Right cardiac atrium (tissue), 5 donors: ENCODE measurements around the gene MCL1. TPM values are rescaled to one million over a fixed set of nuclear protein-coding genes. Genes with fewer than 3 reads are reported as not detected.
A peak's percentile ranks its signal among the peaks of the same experiment; 100 is the strongest.
"Not testable (repeated sequence)": the region's sequence is repeated elsewhere in the genome, so short reads cannot be mapped to it uniquely, and the experiment has no call there.

Experiments used
- ATAC-seq, 2 donors: fragments of 200-7000 bp; cut with Tn5 transposase; one replicate each; pipeline versions ENCODE4 v1.8.0 to v1.9.1; 2020; ENCODE audit warnings: moderate library complexity in 2 of 2, mild to moderate bottlenecking in 1 of 2
- DNase-seq, 3 donors: peaks; one replicate each; pipeline ENCODE4 v3.0.0-alpha.2; 2020
- H3K27ac ChIP-seq: one replicate; pipeline ENCODE4 v1.5.1; 2013; ENCODE audit warnings: mild to moderate bottlenecking, low read length, control low read depth, moderate library complexity
- H3K27me3 ChIP-seq: one replicate; pipeline ENCODE4 v1.6.1; 2013; ENCODE audit not compliant: control insufficient read depth, insufficient read depth
- H3K4me1 ChIP-seq: one replicate; pipeline ENCODE4 v1.6.1; 2013; ENCODE audit warnings: low read length; ENCODE audit not compliant: control insufficient read depth, insufficient read depth
- H3K4me3 ChIP-seq: one replicate; pipeline ENCODE4 v1.5.1; 2013; ENCODE audit warnings: low read length, control low read depth
- H3K9me3 ChIP-seq: one replicate; pipeline ENCODE4 v1.6.1; 2013; ENCODE audit warnings: low read length; ENCODE audit not compliant: control insufficient read depth
- WGBS: extraction: QIAGEN DNeasy Blood & Tissue Kit; methylation state at CpG from one replicate; pipeline ENCODE4 v1.1.7; 2013; 5-methylcytosine and 5-hydroxymethylcytosine counted together
- intact Hi-C, 4 donors: fragments of 100-400 bp; cut with DNase I; formaldehyde crosslinking; loops; one replicate each; pipeline versions ENCODE4 v1.11.0 to v1.14.0; 2022 to 2023
- polyA plus RNA-seq: library from polyadenylated mRNA; stranded (reverse); fragments of 200-250 nt; gene quantifications from one replicate; pipeline ENCODE4 v1.2.3, GENCODE V29; 2013
- total RNA-seq, 4 donors: library from RNA; stranded (reverse); fragmentation: NEBNext Ultra II Directional; extraction: Animal tissue kit (Norgen Biotek cat#: 25700); gene quantifications; one replicate each; pipeline ENCODE4 v1.2.1, GENCODE V29; 2021
- donor health status: healthy with polysubstance abuse.
- donor health status: DM: no; HTN: yes; CAD: no.
- donor health status: DM: no; HTN: no; CAD: no.
- donor health status: DM: no; HTN: yes; CAD: no; lungs with severe emphysema.
- donor health status: DM: yes; HTN: yes; CAD: no.

The MCL1 gene
- total and polyA plus RNA-seq, 5 donors, result 65.5 to 130 (median 80.0) TPM

- Histone ChIP-seq H3K4me3 (no peak overlapping the region), H3K27ac (peak overlapping the region; percentile 85), H3K27me3 (no peaks in the 10 kb centered on the region), H3K9me3 (no peaks in the 10 kb centered on the region), H3K4me1 (peaks cover 5% of the 10 kb centered on the region)
- intact Hi-C loops, result loop anchor here in 3 of 4 donors (2.0 to 10.0 kb wide), 3 partner anchors 43 to 59 kb away; partner anchors contain the start of gene MCL1 (in 2 of the 3)
- DNase-seq (no peak), ATAC-seq (peak; percentile 75 to 81)
- WGBS, result 15% methylated on average over 4 of the region's 4 CpGs
These were observed 40.4 kb upstream of the MCL1 start for GRCh38 chr1:150619576-150620509.

GRCh38 chr1:150615346-150616201 is 36.2 kb upstream of the MCL1 start:
- no peak for DNase-seq
- H3K4me3 ChIP-seq, result no peak overlapping the region
- no peak overlapping the region for H3K27ac ChIP-seq
- WGBS, result 94% methylated on average over 12 of the region's 12 CpGs
- H3K4me1 ChIP-seq, result peaks cover 13% of the 10 kb centered on the region
- intact Hi-C loops, result no loop called here
- no peaks in the 10 kb centered on the region for H3K9me3 ChIP-seq
- ATAC-seq, result no peak
- H3K27me3 ChIP-seq, result no peaks in the 10 kb centered on the region

GRCh38 chr1:150613061-150613920 is 33.9 kb upstream of the MCL1 start:
- intact Hi-C loops, result loop anchor here in 2 of 4 donors (2.0 to 5.0 kb wide), 2 partner anchors 41 to 48 kb away; no protein-coding TSS in a partner anchor
- Histone ChIP-seq H3K27me3 (no peaks in the 10 kb centered on the region), H3K9me3 (no peaks in the 10 kb centered on the region), H3K4me1 (peaks cover 10% of the 10 kb centered on the region), H3K27ac (peak overlapping the region; percentile 89), H3K4me3 (peak overlapping the region; percentile 29)
- 45% methylated on average over 12 of the region's 12 CpGs for WGBS
- peak; percentile 70 to 77 for ATAC-seq
- no peak for DNase-seq

DNA sequence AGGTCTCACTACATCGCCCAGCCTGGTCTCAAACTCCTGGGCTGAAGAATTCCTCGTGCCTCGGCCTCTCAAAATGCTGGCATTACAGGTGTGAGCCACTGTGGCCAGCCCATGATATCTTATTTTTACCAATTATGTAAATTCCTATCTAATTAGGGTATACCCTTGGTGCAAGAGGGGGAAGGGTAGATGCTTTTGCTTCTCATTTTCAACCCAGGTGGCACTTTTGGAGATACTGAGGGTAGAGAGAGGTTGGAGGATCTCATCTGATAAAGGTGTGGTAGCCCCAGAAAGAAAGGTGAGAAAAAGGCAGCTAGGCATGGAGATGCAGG is 32.6 kb upstream of the MCL1 start:
- 94% methylated on average over 3 of the region's 3 CpGs for WGBS
- H3K4me3 ChIP-seq, result no peak overlapping the region
- intact Hi-C loops, result loop anchor here in 2 of 4 donors (2.0 to 5.0 kb wide), 2 partner anchors 40 to 47 kb away; no protein-coding TSS in a partner anchor
- ATAC-seq (no peak), DNase-seq (no peak)
- no peaks in the 10 kb centered on the region for H3K27me3 ChIP-seq
- H3K9me3 ChIP-seq, result no peaks in the 10 kb centered on the region
- H3K27ac ChIP-seq, result peak overlapping the region; percentile 73
- H3K4me1 ChIP-seq, result peaks cover 10% of the 10 kb centered on the region

- Histone ChIP-seq H3K27me3 (no peaks in the 10 kb centered on the region), H3K27ac (peak overlapping the region; percentile 73), H3K4me3 (no peak overlapping the region), H3K4me1 (peaks cover 10% of the 10 kb centered on the region), H3K9me3 (no peaks in the 10 kb centered on the region)
- WGBS, result 97% methylated on average over 4 of the region's 4 CpGs
- intact Hi-C loops, result loop anchor here in 1 of 4 donors (5.0 kb wide), 1 partner anchor 38 kb away; no protein-coding TSS in a partner anchor
- DNase-seq, result no peak
- ATAC-seq, result no peak
These were observed 31.2 kb upstream of the MCL1 start for GRCh38 chr1:150610576-150610975.

GRCh38 chr1:150609732-150610131 is 30.3 kb upstream of the MCL1 start:
- DNase-seq (no peak), ATAC-seq (no peak)
- H3K9me3 ChIP-seq, result no peaks in the 10 kb centered on the region
- intact Hi-C loops, result loop anchor here in 1 of 4 donors (5.0 kb wide), 1 partner anchor 37 kb away; no protein-coding TSS in a partner anchor
- no peaks in the 10 kb centered on the region for H3K27me3 ChIP-seq
- peaks cover 10% of the 10 kb centered on the region for H3K4me1 ChIP-seq
- WGBS, result 23% methylated on average over 2 of the region's 2 CpGs
- H3K27ac ChIP-seq, result peak overlapping the region; percentile 64
- no peak overlapping the region for H3K4me3 ChIP-seq

GRCh38 chr1:150606463-150607142 is 27.2 kb upstream of the MCL1 start:
- H3K27ac ChIP-seq, result no peak overlapping the region

GRCh38 chr1:150605451-150605731 is 26.0 kb upstream of the MCL1 start:
- H3K27ac ChIP-seq, ATAC-seq, H3K27me3 ChIP-seq, H3K4me3 ChIP-seq, H3K4me1 ChIP-seq, H3K9me3 ChIP-seq, DNase-seq, intact Hi-C loops: not testable (repeated sequence)
- WGBS, result 93% methylated on average over 3 of the region's 3 CpGs

More at GRCh38 chr1:150606463-150607142, 27.2 kb upstream of the MCL1 start:
- intact Hi-C loops, result no loop called here
- 98% methylated on average over 7 of the region's 7 CpGs for WGBS
- peaks cover 3% of the 10 kb centered on the region for H3K4me1 ChIP-seq
- H3K9me3 ChIP-seq, result no peaks in the 10 kb centered on the region
- DNase-seq, result no peak
- H3K4me3 ChIP-seq, result no peak overlapping the region
- no peak for ATAC-seq
- no peaks in the 10 kb centered on the region for H3K27me3 ChIP-seq

GRCh38 chr1:150604226-150604588 is 24.8 kb upstream of the MCL1 start:
- Histone ChIP-seq H3K4me3 (no peak overlapping the region), H3K27ac (peak overlapping the region; percentile 60), H3K9me3 (no peaks in the 10 kb centered on the region), H3K27me3 (no peaks in the 10 kb centered on the region), H3K4me1 (no peaks in the 10 kb centered on the region)
- no peak for ATAC-seq
- no peak for DNase-seq
- intact Hi-C loops, result no loop called here
- WGBS, result 94% methylated on average over 2 of the region's 2 CpGs

DNA sequence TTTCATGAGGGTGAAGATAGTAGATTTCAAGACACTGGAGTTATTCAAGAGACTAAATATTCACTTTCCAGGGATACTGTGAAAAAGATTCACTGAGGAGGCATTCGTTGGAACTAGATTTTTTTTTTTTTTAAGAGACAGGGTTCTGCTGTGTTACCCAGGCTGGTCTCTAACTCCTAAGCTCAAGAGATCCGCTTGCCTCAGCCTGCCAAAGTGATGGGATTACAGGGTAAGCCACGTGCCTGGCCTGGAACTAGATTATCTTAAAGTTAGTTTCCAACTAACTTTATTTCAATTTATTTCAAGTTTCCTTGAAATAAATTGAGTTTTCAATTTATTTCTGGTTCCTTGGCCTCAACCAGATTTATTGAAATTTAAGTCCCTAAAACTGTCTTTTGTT is 24.3 kb upstream of the MCL1 start:
- Histone ChIP-seq H3K4me1 (no peaks in the 10 kb centered on the region), H3K27me3 (no peaks in the 10 kb centered on the region), H3K9me3 (no peaks in the 10 kb centered on the region), H3K4me3 (no peak overlapping the region), H3K27ac (no peak overlapping the region)
- 79% methylated on average over 3 of the region's 3 CpGs for WGBS
- ATAC-seq (no peak), DNase-seq (no peak)
- intact Hi-C loops, result no loop called here
